GM18861 (cell line): ENCODE measurements around the gene HERC5.
"Not testable (repeated sequence)": the region's sequence is repeated elsewhere in the genome, so short reads cannot be mapped to it uniquely, and the experiment has no call there.

Experiments used
- ATAC-seq: cut with Tn5 transposase; IDR thresholded peaks from one replicate; pipeline ENCODE4 v1.9.1; 2021; ENCODE audit not compliant: unreplicated experiment

The HERC5 gene

DNA sequence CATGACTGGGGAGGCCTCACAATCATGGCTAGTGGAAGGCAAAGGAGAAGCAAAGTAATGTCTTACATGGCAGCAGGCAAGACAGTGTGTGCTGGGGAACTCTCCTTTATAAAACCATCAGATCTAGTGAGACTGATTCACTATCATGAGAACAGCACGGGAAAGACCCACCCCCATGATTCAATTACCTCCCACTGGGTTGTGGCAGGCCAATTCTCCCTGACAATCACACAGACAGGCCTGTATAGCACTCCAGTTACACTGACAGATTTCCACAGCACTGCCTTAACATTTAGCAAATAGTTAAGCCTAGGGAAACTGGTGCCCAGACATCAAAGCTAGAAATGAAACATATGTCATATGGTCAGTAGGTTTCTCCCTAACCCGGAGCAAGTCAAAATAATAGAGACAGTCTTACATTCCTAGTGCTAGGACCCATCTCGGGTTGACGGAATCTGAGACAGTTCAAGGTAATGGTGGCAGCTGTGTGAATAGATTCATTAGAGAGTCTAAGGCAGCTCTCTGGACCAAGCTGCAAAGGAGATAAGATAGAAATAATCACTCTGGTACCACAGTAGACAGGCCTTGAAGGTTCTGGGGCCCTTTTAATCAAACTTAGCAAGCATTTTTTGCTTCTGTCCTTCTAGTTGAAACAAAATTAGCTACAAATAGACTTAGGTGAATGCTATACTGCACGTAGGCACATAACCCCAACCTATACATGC is 9.4 kb upstream of the HERC5 start:
- no peak for ATAC-seq

DNA sequence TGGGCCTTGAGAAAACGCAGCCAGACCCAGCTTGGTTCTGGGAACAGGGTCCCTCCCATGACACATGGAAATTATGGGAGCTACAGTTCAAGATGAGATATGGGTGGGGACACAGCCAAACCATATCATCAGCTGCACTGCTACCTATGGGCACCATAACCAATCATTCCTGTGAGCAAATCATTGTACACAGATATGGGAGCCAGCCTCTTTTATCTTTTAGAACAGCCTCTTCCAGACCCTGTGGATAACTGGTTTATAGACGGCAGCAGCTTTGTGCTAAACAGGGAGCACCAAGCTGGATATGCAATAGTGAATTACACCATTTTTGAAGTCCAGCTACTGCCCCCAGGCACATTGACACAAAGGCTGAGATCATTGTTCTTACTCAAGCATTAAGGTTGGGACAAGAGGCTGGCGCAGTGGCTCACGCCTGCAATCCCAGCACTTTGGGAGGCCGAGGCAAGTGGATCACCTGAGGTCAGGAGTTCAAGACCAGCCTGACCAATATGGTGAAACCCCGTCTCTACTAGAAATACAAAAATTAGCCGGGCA is 8.6 kb upstream of the HERC5 start:
- ATAC-seq: not testable (repeated sequence)

DNA sequence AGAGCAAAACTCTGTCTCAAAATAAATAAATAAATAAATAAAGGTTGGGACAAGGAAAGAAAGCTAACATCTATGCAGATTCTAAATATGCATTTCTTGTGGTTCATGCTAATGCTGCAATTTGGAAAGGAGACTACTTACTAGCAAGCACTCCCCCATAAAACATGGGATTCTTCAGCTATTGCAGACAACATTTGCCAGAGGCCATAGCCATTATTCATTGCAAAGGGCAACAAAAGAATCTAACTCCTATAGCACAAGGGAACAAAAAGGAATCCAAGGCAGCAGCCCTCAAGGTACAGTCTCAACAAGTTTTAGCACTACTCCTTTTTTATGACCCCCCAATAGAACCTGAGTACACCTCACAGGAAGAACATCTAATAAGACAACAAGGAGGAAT is 8.0 kb upstream of the HERC5 start:
- ATAC-seq: no peak

- no peak for ATAC-seq
Observed at GRCh38 chr4:88449290-88449689, 7.6 kb upstream of the HERC5 start.

DNA sequence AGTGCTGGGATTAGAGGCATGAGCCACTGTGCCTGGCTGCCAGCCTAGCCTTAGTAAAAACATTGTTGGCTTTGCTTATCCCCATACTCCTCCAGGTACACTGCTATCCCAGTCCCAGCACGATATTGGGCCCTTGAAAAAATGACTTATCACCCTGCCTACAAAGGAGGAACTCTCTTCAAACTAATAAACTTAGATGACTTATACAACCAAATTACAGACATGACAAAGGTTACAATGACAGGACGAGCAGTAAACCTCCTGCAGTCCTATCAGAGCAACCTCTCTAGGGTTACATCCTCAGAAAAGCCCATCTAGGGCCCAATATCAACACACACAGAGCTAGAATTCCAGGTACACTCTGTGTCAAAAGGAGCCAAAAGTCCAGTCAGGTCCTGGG is 5.7 kb upstream of the HERC5 start:
- no peak for ATAC-seq

DNA sequence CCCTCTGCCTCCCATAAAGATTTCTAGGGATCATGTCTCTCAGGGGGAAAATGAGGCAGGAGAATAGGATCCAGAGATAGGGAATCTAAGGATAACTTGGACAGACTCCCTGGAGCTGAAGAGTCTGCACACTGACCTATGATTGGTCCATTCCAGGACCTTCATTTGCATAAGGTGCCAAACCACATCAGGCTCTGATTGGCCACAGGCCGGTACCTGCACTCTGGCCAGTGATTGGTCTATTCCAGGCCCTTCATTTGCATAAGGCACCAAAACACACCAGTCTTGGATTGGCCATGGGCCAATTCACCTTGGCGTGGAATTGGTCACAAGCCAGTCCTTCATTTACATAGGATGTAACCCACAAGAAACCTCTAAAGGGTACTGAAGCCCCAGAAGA is 4.0 kb upstream of the HERC5 start:
- no peak for ATAC-seq

- ATAC-seq: peak; percentile 31
Observed at GRCh38 chr4:88457307-88458103, 586 bp downstream of the HERC5 start.

DNA sequence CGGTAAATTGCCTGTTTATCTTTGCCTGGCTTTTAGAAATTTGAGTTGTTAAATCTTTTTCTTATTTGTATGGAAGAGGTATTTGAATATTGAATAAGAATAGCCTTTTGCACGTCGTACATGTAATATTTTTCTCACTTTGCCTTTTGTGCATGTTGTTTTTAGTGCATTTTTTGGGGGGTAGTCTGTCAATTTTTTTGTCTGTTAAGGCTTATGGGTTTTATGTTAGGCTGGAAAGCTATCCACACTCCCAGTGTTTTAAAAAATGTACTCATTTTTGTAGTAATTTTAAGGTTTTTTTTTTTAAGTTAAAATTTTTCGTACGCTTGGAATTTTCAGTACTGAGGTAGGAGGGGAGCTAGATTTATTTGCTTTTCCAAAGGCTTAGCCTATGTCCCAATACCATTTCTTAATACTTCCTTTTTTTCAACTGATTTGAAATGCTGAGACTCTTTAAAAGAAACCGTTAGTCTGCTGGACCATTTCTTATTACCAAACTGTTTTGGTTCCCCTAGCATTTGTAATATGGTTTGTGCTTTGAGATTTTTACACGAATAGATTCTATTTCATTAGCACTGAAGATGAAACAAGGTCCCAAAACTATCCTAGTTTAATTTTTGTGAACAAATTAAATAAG is 1.3 kb downstream of the HERC5 start:
- no peak for ATAC-seq

- no peak for ATAC-seq
Observed at GRCh38 chr4:88465653-88466192, 8.8 kb downstream of the HERC5 start.

DNA sequence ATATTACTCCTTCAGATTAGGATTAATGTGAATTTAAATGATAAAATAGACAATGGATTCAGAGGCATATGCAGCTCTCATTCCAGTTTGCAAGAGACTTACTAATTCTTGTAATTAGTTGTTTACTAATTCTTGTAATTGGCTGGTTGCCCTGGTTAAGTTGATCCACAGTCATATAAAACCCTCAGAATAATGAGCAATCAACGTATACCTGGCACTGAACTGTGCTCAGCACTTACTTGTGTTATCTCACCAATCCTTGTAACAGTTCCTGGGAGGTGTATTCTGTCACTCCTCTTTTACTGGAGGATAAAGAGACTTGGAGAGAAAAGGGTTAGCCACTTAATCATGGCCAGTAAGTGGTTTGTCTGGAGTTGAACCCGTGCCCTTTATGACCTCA is 10.5 kb downstream of the HERC5 start:
- ATAC-seq: no peak

DNA sequence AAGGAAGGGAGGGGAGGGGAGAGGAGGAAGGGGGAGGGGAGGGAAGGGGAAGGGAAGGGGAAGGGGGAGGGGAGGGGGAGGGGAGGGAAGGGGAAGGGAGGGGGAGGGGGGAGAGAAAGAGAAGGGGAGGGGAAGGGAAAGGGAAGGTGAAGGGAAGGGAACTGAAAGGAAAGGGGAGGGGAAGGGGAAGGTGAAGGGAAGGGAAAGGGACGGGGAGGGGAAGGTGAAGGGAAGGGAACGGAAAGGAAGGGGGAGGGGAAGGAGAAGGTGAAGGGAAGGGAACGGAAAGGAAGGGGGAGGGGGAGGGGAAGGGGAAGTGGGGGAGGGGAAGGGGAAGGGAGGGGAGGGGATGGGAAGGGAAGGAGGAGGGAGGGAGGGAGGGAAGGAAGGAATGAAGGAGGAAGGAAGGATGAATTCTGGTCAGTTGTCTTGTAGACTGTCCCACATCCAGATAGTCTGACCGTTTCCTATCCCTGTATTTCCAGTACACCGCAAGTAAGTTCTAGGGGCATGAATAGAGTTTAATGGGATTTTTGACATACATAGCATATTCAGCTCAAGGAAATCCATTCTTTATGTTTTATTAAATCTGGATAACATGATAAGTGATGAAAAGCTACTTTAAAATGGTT is 20.4 kb downstream of the HERC5 start:
- ATAC-seq: no peak

- no peak for ATAC-seq
Observed at GRCh38 chr4:88478247-88478646, 21.3 kb downstream of the HERC5 start.

- ATAC-seq: no peak
Observed at GRCh38 chr4:88481537-88481936, 24.6 kb downstream of the HERC5 start.

DNA sequence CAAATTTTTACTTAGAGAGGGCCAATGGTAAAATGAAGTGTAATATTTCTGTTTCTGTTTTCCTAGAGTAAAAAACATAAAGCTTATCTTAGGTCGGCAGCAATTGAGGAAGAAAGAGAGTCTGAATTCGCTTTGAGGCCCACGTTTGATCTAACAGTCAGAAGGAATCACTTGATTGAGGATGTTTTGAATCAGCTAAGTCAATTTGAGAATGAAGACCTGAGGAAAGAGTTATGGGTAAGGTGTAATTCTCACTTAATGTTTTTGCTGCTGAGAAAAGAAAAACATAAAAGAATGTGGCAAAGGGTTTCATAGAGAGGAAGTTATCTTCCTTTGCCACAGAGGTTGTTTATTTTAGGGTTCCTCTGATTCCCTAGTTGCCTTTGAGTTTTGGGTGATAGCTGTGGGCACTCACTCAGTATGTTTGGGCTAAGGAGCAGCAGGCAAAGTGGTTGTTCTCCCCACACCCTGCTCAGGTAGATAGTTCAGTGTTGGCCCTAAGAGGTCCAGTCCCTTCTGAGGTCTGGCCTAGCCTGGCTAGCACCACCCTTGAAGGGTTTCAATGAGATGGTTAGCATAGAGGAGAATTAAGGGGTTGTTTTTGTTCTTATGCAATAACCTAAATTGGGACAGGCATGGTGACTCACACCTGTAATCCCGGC is 32.3 kb downstream of the HERC5 start:
- no peak for ATAC-seq

GRCh38 chr4:88497859-88498409 is 41.0 kb downstream of the HERC5 start:
- no peak for ATAC-seq

DNA sequence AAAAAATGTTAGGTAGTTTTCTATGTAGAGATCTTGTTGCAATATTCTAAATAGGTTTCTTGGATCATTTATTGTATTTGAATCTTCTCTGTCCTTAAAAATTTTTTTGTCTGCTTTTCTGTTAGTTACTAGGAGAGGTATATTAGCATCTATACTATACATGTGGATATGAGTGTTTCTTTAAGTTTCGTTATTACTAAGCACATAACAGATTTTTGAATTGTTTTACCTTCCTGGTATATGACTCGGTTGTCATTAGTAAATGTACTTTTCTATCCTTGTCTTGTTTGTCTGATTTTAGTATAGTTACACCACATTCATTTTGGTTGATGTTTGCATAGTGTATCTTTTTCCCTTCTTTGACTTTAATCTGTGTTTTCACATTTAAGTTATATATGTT is 46.4 kb downstream of the HERC5 start:
- no peak for ATAC-seq

GRCh38 chr4:88511236-88511635 is 54.3 kb downstream of the HERC5 start:
- ATAC-seq: no peak

DNA sequence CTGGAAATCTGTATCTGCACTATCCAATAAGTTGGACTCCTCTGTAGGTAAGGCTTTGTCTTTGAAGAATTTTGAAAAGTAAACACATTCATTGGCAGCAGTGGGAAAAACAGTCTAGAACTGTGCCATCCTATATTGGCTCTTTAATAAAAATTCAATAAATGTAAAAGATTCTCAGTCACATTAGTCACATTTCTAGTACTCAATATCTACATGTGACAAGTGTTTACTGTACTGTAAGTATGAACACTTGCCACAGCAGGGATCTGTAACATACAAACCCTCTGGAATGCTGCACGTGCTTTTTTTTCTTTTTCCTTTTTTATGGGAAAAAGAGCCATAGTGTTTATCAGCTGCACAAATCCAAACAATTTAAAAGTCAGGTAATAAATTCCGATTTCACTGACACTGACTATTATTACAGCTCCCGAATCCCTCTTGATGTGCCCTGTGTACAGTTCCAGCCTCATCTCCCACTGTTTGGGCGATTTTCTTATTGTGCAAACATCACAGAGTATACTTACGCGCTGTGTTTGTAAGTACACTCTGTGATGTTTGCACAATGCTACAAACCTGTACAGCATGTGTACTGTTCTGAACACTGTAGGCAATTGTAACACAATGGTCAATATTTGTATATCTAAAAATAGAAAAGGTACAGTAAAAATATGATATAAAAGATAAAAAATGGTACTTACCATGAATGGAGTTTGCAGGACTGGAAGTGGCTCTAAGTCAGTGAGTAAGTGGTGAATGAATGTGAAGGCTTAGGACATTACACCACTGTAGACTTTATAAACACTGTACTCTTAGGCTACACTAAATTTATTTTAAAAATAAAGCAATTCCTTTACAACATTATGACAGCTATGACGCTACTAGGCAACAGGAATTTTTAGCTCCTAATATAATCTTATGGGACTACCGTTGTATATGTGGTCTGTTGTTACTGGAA is 57.9 kb downstream of the HERC5 start:
- ATAC-seq: no peak

- no peak for ATAC-seq
Observed at GRCh38 chr4:88516746-88517145, 59.8 kb downstream of the HERC5 start.
